ENCODE measurements around the gene C3orf70.

C3orf70 gene

GRCh38 chr3:185084402-185084801 lies 68.5 kb downstream of the C3orf70 start:
- DNase-seq, result no peak

- no peak for DNase-seq
These were observed 70.0 kb downstream of the C3orf70 start for GRCh38 chr3:185082829-185083228.

GRCh38 chr3:185082149-185082548 lies 70.7 kb downstream of the C3orf70 start:
- no peak for DNase-seq

- no peak for DNase-seq
These were observed 71.3 kb downstream of the C3orf70 start for GRCh38 chr3:185081521-185081920.

- no peak for DNase-seq
These were observed 73.2 kb downstream of the C3orf70 start for GRCh38 chr3:185079625-185080024.

GRCh38 chr3:185076219-185076618 lies 76.6 kb downstream of the C3orf70 start:
- no peak for DNase-seq

GRCh38 chr3:185075547-185075946 lies 77.3 kb downstream of the C3orf70 start:
- DNase-seq, result no peak

- no peak for DNase-seq
These were observed 81.5 kb downstream of the C3orf70 start for GRCh38 chr3:185071287-185071800.

GRCh38 chr3:185070491-185071286 lies 82.2 kb downstream of the C3orf70 start:
- DNase-seq, result no peak

- DNase-seq, result no peak
These were observed 83.5 kb downstream of the C3orf70 start for GRCh38 chr3:185069037-185070030.

GRCh38 chr3:185067173-185067572 lies 85.7 kb downstream of the C3orf70 start:
- DNase-seq, result no peak

GRCh38 chr3:185066251-185066650 lies 86.6 kb downstream of the C3orf70 start:
- no peak for DNase-seq

GRCh38 chr3:185065059-185065458 lies 87.8 kb downstream of the C3orf70 start:
- DNase-seq, result no peak

GRCh38 chr3:185063431-185063830 lies 89.4 kb downstream of the C3orf70 start:
- DNase-seq, result no peak

GRCh38 chr3:185062191-185062590 lies 90.7 kb downstream of the C3orf70 start:
- no peak for DNase-seq

GRCh38 chr3:185060655-185061054 lies 92.2 kb downstream of the C3orf70 start:
- no peak for DNase-seq

- no peak for DNase-seq
These were observed 93.1 kb downstream of the C3orf70 start for GRCh38 chr3:185059766-185060165.

GRCh38 chr3:185058796-185059195 lies 94.1 kb downstream of the C3orf70 start:
- DNase-seq, result no peak

- DNase-seq, result no peak
These were observed 95.0 kb downstream of the C3orf70 start for GRCh38 chr3:185057829-185058228.

GRCh38 chr3:185056908-185057307 lies 96.0 kb downstream of the C3orf70 start:
- no peak for DNase-seq

GRCh38 chr3:185052631-185053030 lies 100.2 kb downstream of the C3orf70 start:
- DNase-seq, result no peak

GRCh38 chr3:185051801-185052200 lies 101.1 kb downstream of the C3orf70 start:
- no peak for DNase-seq

- no peak for DNase-seq
These were observed 103.2 kb downstream of the C3orf70 start for GRCh38 chr3:185049710-185050109.

GRCh38 chr3:185046603-185047002 lies 106.3 kb downstream of the C3orf70 start:
- no peak for DNase-seq

All from activated naive CD4-positive, alpha-beta T cell treated with anti-CD3 and anti-CD28 coated beads, Interleukin-2, amount 50 U/mL, for 16 hours (primary cell).